Activated CD8-positive, alpha-beta T cell treated with anti-CD3 and anti-CD28 coated beads, Interleukin-2, amount 10 ng/mL, durations not matched to agents 7 days and 5 days (primary cell): ENCODE data around the gene SPEF1. TPM values are rescaled to one million over a fixed set of nuclear protein-coding genes. Genes with fewer than 3 reads are reported as not detected.
A peak's percentile ranks its signal among the peaks of the same experiment; 100 is the strongest.

Experiments
- ATAC-seq: fragments of 150-1000 bp; cut with Tn5 transposase; one replicate; pipeline ENCODE4 v1.10.0; 2021; ENCODE audit warnings: moderate library complexity
- CTCF ChIA-PET: fragments of 350-600 bp; sonication (Branson Sonifier 250); formaldehyde crosslinking; loops from one replicate; lab custom pipeline; 2021; ENCODE audit warnings: antibody characterized with exemption; lab: Charles Lee
- POLR2A ChIA-PET: fragments of 350-600 bp; sonication (Branson Sonifier 250); formaldehyde crosslinking; loops from one replicate; lab custom pipeline; 2021; ENCODE audit warnings: antibody characterized with exemption; lab: Charles Lee
- DNase-seq: peaks from one replicate; pipeline ENCODE4 v3.0.0-alpha.2; 2020
- H3K27ac Mint-ChIP-seq: one replicate; pipeline ENCODE4 v1.8.0; 2021; ENCODE audit warnings: mild to moderate bottlenecking, mixed read lengths
- H3K27me3 Mint-ChIP-seq: one replicate; pipeline ENCODE4 v1.8.0; 2021; ENCODE audit warnings: low read depth, mixed read lengths
- H3K36me3 Mint-ChIP-seq: one replicate; pipeline ENCODE4 v1.8.0; 2021; ENCODE audit warnings: low read depth, mixed read lengths
- H3K4me1 Mint-ChIP-seq: one replicate; pipeline ENCODE4 v1.8.0; 2021; ENCODE audit warnings: low read depth, mixed read lengths
- H3K4me3 Mint-ChIP-seq: one replicate; pipeline ENCODE4 v1.8.0; 2021; ENCODE audit warnings: mild to moderate bottlenecking, mixed read lengths
- H3K9me3 Mint-ChIP-seq: one replicate; pipeline ENCODE4 v1.8.0; 2022; ENCODE audit warnings: mixed read lengths; ENCODE audit not compliant: insufficient read depth
- total RNA-seq, 2 experiments: library from RNA; stranded (reverse); gene quantifications; one replicate each; pipeline ENCODE4 v1.2.3, GENCODE V29; 2021

SPEF1 gene
- total RNA-seq, 2 experiments from 2014 or later: 0.16 TPM

DNA sequence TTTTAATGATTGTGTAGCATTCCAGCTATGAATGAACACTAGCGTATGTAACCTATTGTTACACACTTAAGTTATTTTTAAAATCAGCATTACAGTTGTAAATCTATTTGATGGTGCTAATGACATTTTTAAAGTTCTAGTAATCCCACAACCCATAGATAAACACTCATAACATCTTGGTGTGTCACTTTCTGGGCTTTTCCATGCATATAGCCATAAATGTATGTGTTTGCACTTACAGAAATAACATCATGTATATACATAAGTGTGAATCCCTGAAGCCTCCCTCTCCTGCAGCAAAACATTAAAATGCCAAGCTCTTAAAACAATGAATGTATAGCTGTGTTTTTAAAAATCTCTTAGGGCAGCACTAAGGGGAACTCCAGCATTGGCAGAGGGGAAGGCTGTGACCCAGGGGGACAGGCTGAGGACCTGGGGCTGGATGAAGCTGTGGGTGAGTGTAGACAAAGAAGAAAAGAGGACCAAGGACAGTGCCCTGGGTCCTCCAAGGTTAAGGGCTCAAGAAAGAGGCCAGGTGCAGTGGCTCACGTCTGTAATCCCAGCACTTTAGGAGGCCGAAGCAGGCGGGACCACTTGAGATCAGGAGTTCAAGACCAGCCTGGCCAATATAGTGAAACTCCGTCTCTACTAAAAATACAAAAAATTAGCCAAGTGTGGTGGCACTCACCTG, 6.2 kb upstream of the SPEF1 start:
- POLR2A ChIA-PET: interaction anchor here (0.7 to 4.5 kb wide), 4 partner anchors 8 to 94 kb away, joined by 3 to 44 read pairs (median 8); partner anchors contain the start of genes AP5S1 and CDC25B
- H3K4me1 Mint-ChIP-seq: peaks cover 45% of the 10 kb centered on the region
- H3K27ac Mint-ChIP-seq: no peak overlapping the region
- H3K4me3 Mint-ChIP-seq: peak overlapping the region; percentile 72
- CTCF ChIA-PET: interaction anchor here (0.8 to 9.6 kb wide), 14 partner anchors 8 to 298 kb away, joined by 3 to 126 read pairs (median 4); partner anchors contain the start of genes ADISSP, AP5S1 and CDC25B
- H3K9me3 Mint-ChIP-seq: no peaks in the 10 kb centered on the region
- H3K36me3 Mint-ChIP-seq: peaks cover 16% of the 10 kb centered on the region
- H3K27me3 Mint-ChIP-seq: no peaks in the 10 kb centered on the region
- ATAC-seq (no peak), DNase-seq (no peak)

DNA sequence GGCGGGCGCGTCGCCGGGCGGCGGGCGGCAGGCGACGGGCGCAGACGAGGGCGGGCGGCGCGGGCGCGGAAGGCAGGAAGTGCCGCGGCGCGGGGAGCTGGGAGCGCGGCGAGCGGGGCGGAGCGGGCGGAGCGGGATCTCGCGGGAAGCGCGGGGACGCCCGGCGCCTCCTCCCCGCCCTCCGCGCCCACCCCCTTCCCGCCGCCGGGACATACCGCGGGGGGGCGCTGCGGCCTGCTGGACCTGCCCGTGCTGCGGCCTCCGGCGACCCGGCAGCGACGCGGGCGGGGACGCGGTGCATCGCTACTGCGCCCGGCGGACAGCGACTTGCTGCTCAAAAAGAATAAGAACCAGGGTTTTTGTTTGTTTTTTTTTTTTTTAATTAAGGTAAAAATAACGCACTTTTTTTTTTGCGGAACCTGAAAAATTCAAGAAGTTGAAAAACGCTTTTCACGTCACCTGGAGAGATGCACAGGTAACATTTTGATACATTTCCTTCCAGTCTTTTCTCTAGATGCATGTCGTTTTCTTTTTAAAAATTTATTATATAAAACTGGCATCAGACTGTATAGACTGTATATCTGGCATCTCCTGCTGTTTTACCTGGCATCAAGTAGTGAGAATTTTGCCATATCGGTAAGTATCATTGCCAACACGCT, 5.5 kb upstream of the SPEF1 start, which contains the start of gene CENPB:
Gene CENPB, minus strand, starts transcription at position 76 of the 659 bp plus-strand sequence. CDS start 257 bp downstream, outside the sequence.
- peak within 1 kb of the TSS; percentile 81 for H3K4me3 Mint-ChIP-seq
- no peaks in the 10 kb centered on the region for H3K9me3 Mint-ChIP-seq
- ATAC-seq: peak; percentile 94
- peak within 1 kb of the TSS; percentile 85 for H3K27ac Mint-ChIP-seq
- POLR2A ChIA-PET: interaction anchor here (0.6 to 4.5 kb wide), 12 partner anchors 8 to 94 kb away, joined by 3 to 44 read pairs (median 4); partner anchors contain the start of genes ADISSP, AP5S1 and CDC25B
- H3K4me1 Mint-ChIP-seq: peaks cover 45% of the 10 kb centered on the region
- peak; percentile 91 for DNase-seq
- no peaks in the 10 kb centered on the region for H3K27me3 Mint-ChIP-seq
- CTCF ChIA-PET: interaction anchor here (0.5 to 9.6 kb wide), 26 partner anchors 8 to 299 kb away, joined by 3 to 126 read pairs (median 3); partner anchors contain the start of genes ADISSP, AP5S1 and CDC25B
- H3K36me3 Mint-ChIP-seq: peaks cover 17% of the 10 kb centered on the region

DNA sequence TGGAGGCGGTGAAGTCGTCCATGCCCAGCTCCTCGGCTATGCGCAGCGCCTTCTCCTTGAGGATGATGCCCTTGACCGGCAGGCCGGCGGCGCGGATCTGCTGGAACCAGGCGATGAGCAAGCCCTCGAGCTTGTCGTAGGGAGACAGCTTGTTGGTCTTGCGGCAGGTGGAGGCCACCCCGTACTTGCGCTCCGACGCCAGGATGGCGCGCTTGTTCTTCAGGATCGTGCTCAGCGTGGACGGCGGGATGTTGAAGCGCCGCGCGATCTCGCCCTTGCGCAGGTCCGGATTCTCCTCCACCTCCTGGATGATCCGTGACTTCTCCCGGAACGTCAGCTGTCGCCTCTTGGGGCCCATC, 4.9 kb upstream of the SPEF1 start:
- peak; percentile 62 for DNase-seq
- CTCF ChIA-PET: interaction anchor here (0.5 to 9.6 kb wide), 19 partner anchors 9 to 226 kb away, joined by 3 to 126 read pairs (median 3); partner anchors contain the start of genes ADISSP, AP5S1 and CDC25B
- POLR2A ChIA-PET: interaction anchor here (0.6 to 4.5 kb wide), 11 partner anchors 8 to 69 kb away, joined by 3 to 44 read pairs (median 5); partner anchors contain the start of genes ADISSP, AP5S1 and CDC25B
- H3K27ac Mint-ChIP-seq: peak overlapping the region; percentile 85
- peaks cover 17% of the 10 kb centered on the region for H3K36me3 Mint-ChIP-seq
- H3K9me3 Mint-ChIP-seq: no peaks in the 10 kb centered on the region
- ATAC-seq: peak; percentile 34
- peaks cover 51% of the 10 kb centered on the region for H3K4me1 Mint-ChIP-seq
- H3K27me3 Mint-ChIP-seq: no peaks in the 10 kb centered on the region
- H3K4me3 Mint-ChIP-seq: peak overlapping the region; percentile 81

DNA sequence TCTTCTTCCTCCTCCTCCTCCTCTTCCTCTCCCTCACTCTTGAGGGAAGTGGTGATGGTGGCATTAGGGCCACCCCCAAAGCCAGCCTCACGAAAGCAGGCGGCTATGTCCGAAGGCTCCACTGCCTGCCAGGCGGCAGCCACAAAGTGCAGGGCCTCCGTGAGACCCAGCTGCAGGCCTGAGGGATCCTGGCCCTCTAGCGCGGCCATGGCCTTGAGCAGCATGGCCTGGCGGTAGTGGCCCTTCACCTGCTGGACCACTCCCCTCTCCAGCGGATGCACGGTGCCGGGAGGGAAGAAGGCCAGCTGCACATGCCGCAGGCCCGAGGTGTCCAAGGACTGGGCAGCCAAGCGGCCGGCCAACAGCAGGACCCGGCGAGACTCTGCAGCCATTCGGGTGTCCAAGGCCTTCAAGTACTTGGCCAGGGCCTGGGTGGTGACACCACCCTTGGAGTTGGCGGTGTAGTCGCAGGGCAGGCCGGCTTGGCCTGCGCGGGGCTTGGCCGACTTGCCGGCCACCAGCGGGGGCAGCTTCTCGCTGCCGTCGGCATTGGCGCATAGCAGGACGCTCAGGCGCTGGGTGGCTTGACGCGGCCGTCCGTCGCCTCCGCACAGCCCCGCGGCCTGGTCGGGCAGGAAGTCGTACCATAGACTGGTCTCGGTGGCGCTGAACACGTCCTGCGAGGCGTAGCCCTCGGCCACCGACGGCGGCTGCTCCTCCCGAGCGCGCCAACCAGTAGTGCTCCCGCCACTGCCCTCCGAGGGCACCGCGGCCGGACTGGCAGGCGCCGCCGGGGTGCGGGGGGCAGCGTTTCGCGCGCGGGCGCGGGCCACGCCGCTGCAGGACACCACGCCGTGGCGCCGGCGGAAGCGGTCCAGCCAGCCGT, 4.2 kb upstream of the SPEF1 start:
- ChIA-PET CTCF (interaction anchor here (0.5 to 9.6 kb wide), 12 partner anchors 10 to 227 kb away, joined by 3 to 126 read pairs (median 5); partner anchors contain the start of genes ADISSP, AP5S1 and CDC25B), POLR2A (interaction anchor here (0.6 to 4.5 kb wide), 7 partner anchors 8 to 35 kb away, joined by 3 to 44 read pairs (median 7); partner anchors contain the start of genes ADISSP, AP5S1 and CDC25B)
- Mint-ChIP-seq H3K36me3 (peaks cover 17% of the 10 kb centered on the region), H3K4me3 (peak overlapping the region; percentile 49), H3K27ac (no peak overlapping the region), H3K27me3 (peaks cover 3% of the 10 kb centered on the region), H3K4me1 (peaks cover 57% of the 10 kb centered on the region), H3K9me3 (no peaks in the 10 kb centered on the region)
- no peak for ATAC-seq
- no peak for DNase-seq

DNA sequence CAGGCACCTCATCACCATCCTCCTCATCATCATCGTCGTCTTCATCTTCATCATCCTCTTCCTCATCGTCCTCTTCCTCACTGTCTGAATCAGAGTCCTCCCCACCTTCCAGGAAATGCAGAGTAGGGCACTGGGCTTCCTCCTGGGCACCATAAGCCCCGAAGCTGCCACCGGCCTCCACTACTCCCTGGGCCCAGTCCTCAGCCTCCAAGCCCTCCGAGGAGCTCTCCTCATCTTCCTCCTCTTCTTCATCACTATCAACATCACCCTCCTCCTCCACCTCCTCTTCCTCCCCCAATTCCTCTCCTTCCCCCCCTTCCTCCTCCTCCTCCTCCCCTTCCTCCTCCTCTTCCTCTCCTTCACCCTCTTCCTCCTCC, 3.6 kb upstream of the SPEF1 start:
- H3K4me3 Mint-ChIP-seq: peak overlapping the region; percentile 49
- ChIA-PET CTCF (interaction anchor here (9.6 kb wide), 1 partner anchor 34 kb away, joined by 126 read pairs; the partner anchor contains the start of gene AP5S1), POLR2A (interaction anchor here (0.9 to 1.2 kb wide), 2 partner anchors 9 to 11 kb away, joined by 3 to 5 read pairs; partner anchors contain the start of gene CDC25B)
- peaks cover 7% of the 10 kb centered on the region for H3K27me3 Mint-ChIP-seq
- ATAC-seq (no peak), DNase-seq (no peak)
- H3K4me1 Mint-ChIP-seq: peaks cover 58% of the 10 kb centered on the region
- H3K9me3 Mint-ChIP-seq: no peaks in the 10 kb centered on the region
- H3K27ac Mint-ChIP-seq: peak overlapping the region; percentile 51
- H3K36me3 Mint-ChIP-seq: peaks cover 17% of the 10 kb centered on the region

DNA sequence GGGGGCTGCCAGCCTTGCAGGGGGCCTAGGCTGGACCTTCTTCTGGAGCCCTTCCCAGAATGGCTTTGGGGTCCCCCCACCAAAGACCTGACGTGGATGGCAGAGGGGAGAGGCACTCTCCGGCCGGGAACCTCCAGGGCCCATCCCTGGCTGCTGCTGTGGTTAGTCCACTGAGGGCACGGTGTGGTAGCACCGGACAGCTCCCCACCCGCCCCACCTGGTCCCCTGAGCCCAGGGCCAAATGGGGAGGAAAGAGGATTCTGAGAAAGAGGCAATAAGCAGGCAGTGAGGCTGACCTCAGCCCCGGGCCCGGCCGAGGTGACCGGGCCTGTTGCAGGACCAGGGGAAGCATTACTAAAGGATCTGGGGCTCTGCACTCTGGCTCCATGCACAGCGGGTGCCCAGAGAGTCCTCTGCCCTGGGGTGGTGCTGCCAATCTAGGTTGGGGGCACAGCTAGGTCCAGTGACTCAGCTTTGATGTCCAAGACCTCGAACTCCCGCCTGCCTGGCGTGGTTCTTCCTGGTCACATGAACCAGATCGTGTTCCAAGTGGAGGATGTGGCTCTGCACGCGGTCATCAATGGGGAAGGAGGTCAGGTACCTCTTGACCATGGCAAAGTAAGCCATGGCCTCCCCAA, 3.1 kb upstream of the SPEF1 start:
- ATAC-seq (no peak), DNase-seq (no peak)
- Mint-ChIP-seq H3K4me3 (peak overlapping the region; percentile 49), H3K27ac (peak overlapping the region; percentile 51), H3K27me3 (peaks cover 12% of the 10 kb centered on the region), H3K36me3 (peaks cover 17% of the 10 kb centered on the region), H3K4me1 (peaks cover 58% of the 10 kb centered on the region), H3K9me3 (no peaks in the 10 kb centered on the region)
- CTCF ChIA-PET: interaction anchor here (9.6 kb wide), 1 partner anchor 34 kb away, joined by 126 read pairs; the partner anchor contains the start of gene AP5S1
- POLR2A ChIA-PET: interaction anchor here (0.9 to 1.3 kb wide), 2 partner anchors 11 to 31 kb away, joined by 3 to 5 read pairs; partner anchors contain the start of gene CDC25B

DNA sequence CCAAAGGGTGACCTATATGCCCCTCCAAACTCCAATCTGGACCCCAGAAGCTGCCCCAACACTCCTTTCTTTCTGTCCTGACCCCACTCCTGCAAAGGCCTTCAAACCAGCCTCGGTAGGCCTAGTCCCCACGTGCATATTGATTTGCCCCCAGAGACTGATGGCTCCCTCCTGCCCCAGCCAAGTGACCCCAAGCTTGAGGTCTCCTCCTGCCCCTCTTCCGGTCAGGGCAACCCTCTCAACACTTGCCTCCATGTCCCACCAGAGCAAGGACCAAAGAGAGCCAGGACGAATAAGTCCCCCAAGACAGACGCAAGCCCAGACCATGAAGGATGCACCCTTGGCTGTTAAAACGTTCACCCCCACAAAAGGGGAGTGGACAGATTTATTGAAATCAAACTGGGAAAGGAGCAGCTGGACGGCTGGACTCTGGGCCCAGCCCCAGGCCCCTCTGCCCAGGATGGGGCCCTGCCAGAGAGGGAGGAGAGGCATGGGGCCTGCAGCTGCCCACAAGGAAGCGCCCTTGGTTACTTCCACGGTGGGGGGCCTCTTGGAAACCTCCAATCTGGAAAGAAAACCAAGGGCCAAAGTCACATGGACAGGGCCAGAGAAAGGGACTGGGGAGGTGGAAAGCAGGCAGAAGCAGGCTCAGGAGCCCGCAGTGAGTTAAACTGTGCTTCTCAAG, 2.4 kb upstream of the SPEF1 start:
- Mint-ChIP-seq H3K27me3 (peaks cover 15% of the 10 kb centered on the region), H3K4me3 (no peak overlapping the region), H3K27ac (peak overlapping the region; percentile 13), H3K9me3 (no peaks in the 10 kb centered on the region), H3K36me3 (peaks cover 17% of the 10 kb centered on the region), H3K4me1 (peaks cover 53% of the 10 kb centered on the region)
- ChIA-PET CTCF (interaction anchor here (9.6 kb wide), 1 partner anchor 35 kb away, joined by 126 read pairs; the partner anchor contains the start of gene AP5S1), POLR2A (interaction anchor here (0.9 to 1.3 kb wide), 2 partner anchors 12 to 32 kb away, joined by 3 to 5 read pairs; partner anchors contain the start of gene CDC25B)
- DNase-seq (no peak), ATAC-seq (no peak)

DNA sequence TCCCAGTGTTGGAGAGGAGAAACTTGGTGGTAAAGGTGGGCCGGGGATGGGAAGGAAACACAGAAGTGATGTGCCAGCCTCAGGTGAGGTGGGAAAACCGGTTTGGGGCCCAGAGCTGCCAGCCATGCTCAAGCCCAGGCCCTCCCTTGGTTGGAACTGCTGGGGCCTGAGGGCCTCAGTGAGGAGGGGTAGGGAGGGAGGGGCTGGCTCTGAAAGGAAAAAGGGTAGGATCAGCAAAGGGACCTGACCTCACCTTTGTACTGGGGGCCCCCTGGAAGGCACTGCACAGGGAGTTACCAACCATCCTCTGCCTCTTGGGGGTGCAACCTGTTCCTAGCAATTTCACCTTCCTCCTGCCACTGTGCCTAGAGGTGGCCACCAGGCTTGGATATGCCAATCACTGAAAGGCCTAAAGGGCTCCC, 1.8 kb upstream of the SPEF1 start:
- H3K27me3 Mint-ChIP-seq: peaks cover 15% of the 10 kb centered on the region
- ATAC-seq (no peak), DNase-seq (no peak)
- H3K4me1 Mint-ChIP-seq: peaks cover 49% of the 10 kb centered on the region
- H3K27ac Mint-ChIP-seq: peak overlapping the region; percentile 13
- ChIA-PET POLR2A (interaction anchor here (1.3 kb wide), 1 partner anchor 33 kb away, joined by 3 read pairs; no protein-coding TSS in a partner anchor), CTCF (interaction anchor here (1.1 to 9.6 kb wide), 2 partner anchors 30 to 36 kb away, joined by 3 to 126 read pairs; partner anchors contain the start of gene AP5S1)
- H3K4me3 Mint-ChIP-seq: no peak overlapping the region
- H3K36me3 Mint-ChIP-seq: peaks cover 17% of the 10 kb centered on the region
- no peaks in the 10 kb centered on the region for H3K9me3 Mint-ChIP-seq

GRCh38 chr20:3782597-3782996, 1.3 kb upstream of the SPEF1 start:
- Mint-ChIP-seq H3K9me3 (no peaks in the 10 kb centered on the region), H3K4me1 (peaks cover 47% of the 10 kb centered on the region), H3K27me3 (peaks cover 15% of the 10 kb centered on the region), H3K36me3 (peaks cover 17% of the 10 kb centered on the region), H3K27ac (no peak overlapping the region), H3K4me3 (no peak overlapping the region)
- ChIA-PET CTCF (interaction anchor here (1.1 kb wide), 1 partner anchor 31 kb away, joined by 3 read pairs; no protein-coding TSS in a partner anchor), POLR2A (no interaction called here)
- no peak for DNase-seq
- no peak for ATAC-seq
